Endothelial cell of umbilical vein (primary cell): ENCODE data around the gene MICAL3. TPM values are rescaled to one million over a fixed set of nuclear protein-coding genes. Genes with fewer than 3 reads are reported as not detected.

Experiments
- BruUV-seq: library from RNA; stranded (reverse); fragments of 400-500 nt; replicated peaks from 2 replicates; lab custom pipeline; 2021; lab: Mats Ljungman, UMichigan
- CTCF ChIA-PET: fragments of 300-600, 350-600 bp; sonication (Branson Sonifier 250); formaldehyde crosslinking; loops from one replicate; lab custom pipeline; 2021; ENCODE audit warnings: antibody characterized with exemption, inconsistent platforms; lab: Charles Lee
- POLR2A ChIA-PET: fragments of 300-600, 350-600 bp; sonication (Branson Sonifier 250); formaldehyde crosslinking; loops from one replicate; lab custom pipeline; 2021; ENCODE audit warnings: antibody characterized with exemption, inconsistent platforms; lab: Charles Lee
- DNase-seq: peaks from one replicate; pipeline ENCODE4 v3.0.0-alpha.2; 2011; ENCODE audit warnings: low read depth, low spot score
- FAIRE-seq: peaks from 2 replicates; lab custom pipeline; 2011; peaks lifted over from hg19 to GRCh38; lab: Jason Lieb, UNC
- H2AFZ ChIP-seq: 2 replicates; pipeline ENCODE4 v1.6.0; 2012; ENCODE audit warnings: low read depth, low read length, control low read depth, inconsistent platforms
- H3K27ac ChIP-seq: 2 replicates; pipeline ENCODE4 v1.5.1; 2011; ENCODE audit warnings: low read depth, mild to moderate bottlenecking, control low read depth, low read length, moderate library complexity; ENCODE audit not compliant: insufficient read depth
- H3K27me3 ChIP-seq, 2 experiments: 2 replicates each; pipeline versions ENCODE4 v1.6.0 to v1.6.1; 2011; ENCODE audit warnings: low read length in 2 of 2, mixed read lengths in 1 of 2; ENCODE audit not compliant: control insufficient read depth in 2 of 2, insufficient read depth in 2 of 2
- H3K36me3 ChIP-seq, 2 experiments: 2 replicates in 1 of 2; 3 replicates in 1 of 2; pipeline ENCODE4 v1.5.1; 2011; ENCODE audit warnings: low read length in 2 of 2, mild to moderate bottlenecking in 1 of 2, moderate library complexity in 1 of 2; ENCODE audit not compliant: control insufficient read depth in 2 of 2, insufficient read depth in 2 of 2; ENCODE audit errors: extremely low read depth in 1 of 2
- H3K4me1 ChIP-seq: 3 replicates; pipeline ENCODE4 v1.5.1; 2011; ENCODE audit warnings: mild to moderate bottlenecking, low read length; ENCODE audit not compliant: control insufficient read depth, insufficient read depth; ENCODE audit errors: extremely low read depth
- H3K4me2 ChIP-seq: 2 replicates; pipeline ENCODE4 v1.6.1; 2011; ENCODE audit warnings: low read length, control low read depth, mixed read lengths; ENCODE audit not compliant: insufficient read depth
- H3K4me3 ChIP-seq, 3 experiments: fragments of 200-600 bp in 1 of 3; sonication (generic), shearing (Covaris generic) in 1 of 3; replicated peaks in 1 of 3; 2 replicates each; pipeline ENCODE4 v1.5.1; 2011 to 2016; ENCODE audit warnings: control low read depth in 3 of 3, low read length in 3 of 3, mild to moderate bottlenecking in 2 of 3, inconsistent platforms in 1 of 3, low read depth in 1 of 3, moderate library complexity in 1 of 3; ENCODE audit not compliant: insufficient read depth in 1 of 3
- H3K79me2 ChIP-seq: 2 replicates; pipeline ENCODE4 v1.6.0; 2012; ENCODE audit warnings: low read length, inconsistent platforms; ENCODE audit not compliant: control insufficient read depth, insufficient read depth
- H3K9ac ChIP-seq: replicated peaks from 2 replicates; pipeline ENCODE3; 2011; ENCODE audit warnings: low read length, control low read depth; ENCODE audit not compliant: insufficient read depth; ENCODE audit errors: extremely low read depth
- H3K9me1 ChIP-seq: replicated peaks from 3 replicates; pipeline ENCODE4 v1.6.0; 2011; ENCODE audit warnings: mild to moderate bottlenecking, low read length; ENCODE audit not compliant: control insufficient read depth, insufficient read depth; ENCODE audit errors: extremely low read depth
- H3K9me3 ChIP-seq: replicated peaks from 2 replicates; pipeline ENCODE4 v1.5.1; 2012; ENCODE audit warnings: low read length, inconsistent platforms; ENCODE audit not compliant: control insufficient read depth, insufficient read depth
- H4K20me1 ChIP-seq: replicated peaks from 2 replicates; pipeline ENCODE3; 2011; ENCODE audit warnings: mild to moderate bottlenecking, low read length; ENCODE audit not compliant: control insufficient read depth, insufficient read depth; ENCODE audit errors: extremely low read depth
- EZH2 ChIP-seq: IDR thresholded peaks from 2 replicates; pipeline ENCODE4 v1.6.1; 2012; ENCODE audit warnings: borderline replicate concordance, low read depth, mild to moderate bottlenecking, moderate library complexity, low read length, inconsistent platforms; ENCODE audit not compliant: severe bottlenecking
- FOS ChIP-seq: IDR thresholded peaks from 2 replicates; pipeline ENCODE4 v1.6.1; 2011; ENCODE audit warnings: mild to moderate bottlenecking, low read length, moderate library complexity, borderline replicate concordance; ENCODE audit not compliant: insufficient read depth
- GATA2 ChIP-seq: IDR thresholded peaks from 2 replicates; pipeline ENCODE4 v1.7.0; 2011; ENCODE audit warnings: low read depth, mild to moderate bottlenecking, moderate library complexity, mixed read lengths, low read length; ENCODE audit not compliant: insufficient read length, insufficient read depth
- MYC ChIP-seq: IDR thresholded peaks from one replicate; pipeline ENCODE4 v1.6.1; 2011; ENCODE audit warnings: mild to moderate bottlenecking, low read depth, low read length
- POLR2A ChIP-seq: IDR thresholded peaks from 2 replicates; pipeline ENCODE4 v1.6.1; 2012; ENCODE audit warnings: low read depth, mild to moderate bottlenecking, control low read depth, low read length
- POLR2AphosphoS5 ChIP-seq: IDR thresholded peaks from 2 replicates; pipeline ENCODE4 v1.6.1; 2012; ENCODE audit warnings: low read depth, mild to moderate bottlenecking, control low read depth, low read length, moderate library complexity; ENCODE audit not compliant: insufficient read depth
- dilution Hi-C: fragments of 300-500 bp; cut with MboI; formaldehyde crosslinking; loops from one replicate; pipeline ENCODE4 v1.15.0; 2019; ENCODE audit warnings: low sequenced_read_pairs; ENCODE audit not compliant: extremely low pct_ligation_motif_present
- intact Hi-C: fragments of 100-400 bp; cut with micrococcal nuclease; formaldehyde crosslinking; loops from one replicate; pipeline ENCODE4 v1.10.0; 2022
- polyA plus RNA-seq, 4 experiments: library from polyadenylated mRNA; depleted of rRNA in 3 of 4; stranded (reverse) in 3 of 4; unstranded in 1 of 4; fragments of >200 nt; gene quantifications; 2 replicates each; pipeline versions ENCODE4 v1.2.1 to v1.2.3, GENCODE V29; 2011 to 2012; ENCODE audit warnings: missing spikeins in 1 of 4
- total RNA-seq: library from RNA; stranded (reverse); gene quantifications from 2 replicates; pipeline ENCODE4 v1.2.3, GENCODE V29; 2021

MICAL3 gene
- total and polyA plus RNA-seq, 2 donors (not counting 3 experiments of a cell fraction or from before 2014, with no cell fraction given) = 14.5 to 63.7 TPM

DNA sequence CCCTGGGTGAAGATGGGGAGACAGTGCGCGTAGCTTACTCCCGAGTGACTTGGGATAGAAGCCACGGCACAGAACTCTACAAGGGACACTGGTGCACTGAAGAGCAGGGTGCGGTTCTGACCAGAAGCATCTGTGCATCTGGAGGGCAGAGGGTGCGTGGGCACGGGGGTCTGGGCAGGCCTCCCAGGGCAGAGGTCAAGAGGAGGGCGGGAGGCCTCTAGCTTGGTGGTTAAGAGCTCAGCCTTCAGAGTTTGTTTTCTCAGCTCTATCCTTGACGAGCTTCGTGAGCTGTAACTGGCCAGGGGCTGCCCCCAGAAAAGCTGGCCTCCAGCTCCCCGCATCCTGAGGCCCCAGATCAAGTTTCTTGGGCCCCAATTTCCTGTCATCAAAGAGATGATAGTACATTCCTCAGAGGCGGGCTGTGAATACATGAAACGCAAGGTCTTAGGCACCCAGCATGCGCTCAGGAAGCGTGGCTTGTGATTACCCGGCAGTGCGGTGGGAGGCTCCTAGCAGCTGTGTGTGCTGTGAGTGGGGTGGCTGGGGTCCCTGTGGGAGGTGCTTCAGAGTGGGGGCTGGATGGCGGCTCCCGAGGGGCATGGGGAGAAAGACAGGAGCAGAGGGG lies 244.1 kb downstream of the MICAL3 start:
- TF ChIP-seq POLR2AphosphoS5 (no peak), POLR2A (no peak), GATA2 (no peak), MYC (no peak), FOS (no peak), EZH2 (no peak)
- dilution Hi-C loops = no loop called here

More for the DNA sequence above, 244.1 kb downstream of the MICAL3 start:
- POLR2A ChIA-PET = no interaction called here
- Histone ChIP-seq H3K4me1 (peaks cover 5% of the 10 kb centered on the region), H3K36me3 (no peaks in the 10 kb centered on the region), H3K9me1 (no peaks in the 10 kb centered on the region), H3K9ac (no peak overlapping the region), H3K4me3 (no peak overlapping the region), H2AFZ (no peak overlapping the region), H3K79me2 (no peaks in the 10 kb centered on the region), H3K27ac (no peak overlapping the region), H4K20me1 (no peaks in the 10 kb centered on the region), H3K27me3 (no peaks in the 10 kb centered on the region), H3K9me3 (no peaks in the 10 kb centered on the region), H3K4me2 (no peak overlapping the region)
- intact Hi-C loops = no loop called here
- CTCF ChIA-PET = interaction anchor here (1.5 to 2.1 kb wide), 2 partner anchors 38 to 296 kb away, joined by 5 to 10 read pairs; no protein-coding TSS in a partner anchor
- BruUV-seq = no TSS peak
- no peak for FAIRE-seq
- no peak for DNase-seq
